HG03045 (cell line): ENCODE results near the gene MAN2B1.
A peak's percentile ranks its signal among the peaks of the same experiment; 100 is the strongest.
"Not testable (repeated sequence)": the region's sequence is repeated elsewhere in the genome, so short reads cannot be mapped to it uniquely, and the experiment has no call there.

ENCODE experiments used
- ATAC-seq: cut with Tn5 transposase; IDR thresholded peaks from one replicate; pipeline ENCODE4 v1.9.1; 2021; ENCODE audit warnings: mild to moderate bottlenecking, moderate library complexity; ENCODE audit not compliant: unreplicated experiment

MAN2B1 gene

GRCh38 chr19:12689581-12690216 lies 23.2 kb upstream of the MAN2B1 start:
- no peak for ATAC-seq

- no peak for ATAC-seq
Measured at GRCh38 chr19:12689012-12689411, 22.5 kb upstream of the MAN2B1 start.

DNA sequence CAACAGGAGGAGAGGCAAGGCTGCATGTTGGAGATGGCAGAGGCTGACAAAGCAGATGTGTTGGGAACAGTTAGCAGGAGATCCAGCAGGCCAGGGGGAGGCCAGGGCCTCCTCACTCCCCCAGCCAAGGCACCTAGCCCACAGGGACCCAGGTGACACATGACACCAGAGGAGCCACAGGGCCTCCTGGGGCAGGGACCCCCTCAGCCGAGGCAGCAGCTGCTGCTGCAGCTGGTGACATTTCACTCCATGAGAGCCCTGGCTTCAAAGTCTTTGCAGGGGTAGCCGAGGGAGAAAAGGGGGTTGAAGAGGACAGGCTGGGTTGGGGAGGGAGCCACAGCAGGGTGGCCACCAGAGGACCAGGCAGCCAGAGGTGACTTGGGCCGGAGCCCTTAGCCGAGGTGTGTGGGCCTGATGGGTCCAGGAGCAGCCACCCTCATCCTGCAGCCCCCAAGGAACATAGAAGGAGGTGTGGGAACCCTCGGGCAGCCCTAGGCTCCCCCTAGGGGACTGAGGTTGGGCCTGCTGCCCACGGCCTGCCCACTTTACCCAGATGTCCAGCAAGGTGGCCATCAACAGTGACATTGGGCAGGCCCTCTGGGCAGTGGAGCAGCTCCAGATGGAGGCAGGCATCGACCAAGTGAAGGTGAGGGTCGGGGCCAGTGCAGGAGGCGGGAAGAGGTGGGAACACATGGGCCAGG lies 21.1 kb upstream of the MAN2B1 start, which contains the start of gene GNG14:
GNG14 (plus strand) TSS at position 503 of the 701 bp plus-strand sequence; CDS start at position 554, 51 bp downstream.
- no peak for ATAC-seq

GRCh38 chr19:12685831-12686230 lies 19.3 kb upstream of the MAN2B1 start:
- ATAC-seq: no peak

DNA sequence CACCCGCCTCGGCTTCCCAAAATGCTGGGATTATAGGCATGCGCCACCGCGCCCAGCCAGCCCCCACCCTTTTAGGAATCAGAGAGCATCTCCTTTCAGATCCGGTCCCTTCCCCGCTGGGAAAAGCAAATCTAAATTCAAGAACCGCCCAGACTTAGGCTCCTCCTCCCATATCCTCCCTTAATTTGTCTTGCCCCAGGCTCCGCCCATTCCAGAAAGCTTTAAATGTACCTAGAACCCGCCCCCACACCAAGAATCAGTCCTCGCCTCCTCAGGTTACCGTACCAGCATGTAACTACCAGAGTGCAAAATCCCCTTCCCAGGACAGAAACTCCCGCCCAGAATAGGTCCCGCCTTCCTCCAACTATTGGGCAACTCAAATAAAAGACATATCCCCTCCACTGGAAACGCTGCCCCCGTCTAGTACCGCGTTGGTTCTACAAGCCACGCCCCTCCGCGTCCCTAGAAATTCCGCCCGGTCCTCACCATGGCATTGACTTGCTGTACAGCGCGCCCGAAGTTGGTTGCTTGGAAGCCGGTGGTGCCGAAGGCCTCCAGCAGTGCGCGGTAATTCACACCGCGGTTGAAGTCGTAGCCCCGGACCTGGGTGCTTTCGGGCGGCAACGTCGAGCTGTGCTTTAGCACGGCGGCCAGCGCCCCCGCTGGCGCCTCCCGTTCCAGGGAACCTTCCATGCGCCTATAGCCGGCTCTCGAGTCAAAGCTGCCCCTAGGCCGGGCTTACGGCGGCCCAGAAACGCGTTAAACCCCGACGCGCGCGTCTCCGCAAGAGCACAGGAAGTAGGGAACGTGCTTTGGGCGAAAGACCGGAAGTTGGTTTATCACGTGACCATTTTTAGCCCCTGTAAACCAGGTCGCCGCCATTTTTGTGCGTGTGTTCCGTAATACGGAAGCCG lies 14.8 kb upstream of the MAN2B1 start, which contains the start of gene DHPS:
DHPS (minus strand) TSS at position 807 of the 914 bp plus-strand sequence; CDS start at position 693, 114 bp downstream.
- ATAC-seq: peak; percentile 66

GRCh38 chr19:12680034-12680433 lies 13.5 kb upstream of the MAN2B1 start:
- ATAC-seq: no peak

- ATAC-seq: not testable (repeated sequence)
Measured at GRCh38 chr19:12678039-12678438, 11.5 kb upstream of the MAN2B1 start.

DNA sequence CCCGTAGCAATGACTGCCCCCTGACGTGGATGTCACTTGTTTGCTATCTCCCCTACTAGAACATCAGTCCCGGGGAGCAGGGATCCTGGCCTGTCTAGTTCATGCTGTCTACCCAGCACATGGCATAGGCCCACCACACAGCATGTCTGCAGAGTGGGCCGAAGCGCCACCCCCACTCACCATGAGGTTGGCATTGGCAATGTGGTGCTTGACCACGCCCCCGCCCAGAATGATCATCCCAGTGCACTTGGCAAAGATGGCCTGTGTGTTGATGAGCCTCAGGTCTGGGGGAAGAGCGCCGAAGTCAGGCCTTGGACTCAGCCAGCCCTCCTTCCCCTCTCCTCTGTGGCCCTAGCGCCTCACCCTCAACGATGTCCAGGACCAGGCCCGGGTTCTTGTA lies 10.4 kb upstream of the MAN2B1 start:
- ATAC-seq: no peak

- ATAC-seq: no peak
Measured at GRCh38 chr19:12676384-12676792, 9.8 kb upstream of the MAN2B1 start.

DNA sequence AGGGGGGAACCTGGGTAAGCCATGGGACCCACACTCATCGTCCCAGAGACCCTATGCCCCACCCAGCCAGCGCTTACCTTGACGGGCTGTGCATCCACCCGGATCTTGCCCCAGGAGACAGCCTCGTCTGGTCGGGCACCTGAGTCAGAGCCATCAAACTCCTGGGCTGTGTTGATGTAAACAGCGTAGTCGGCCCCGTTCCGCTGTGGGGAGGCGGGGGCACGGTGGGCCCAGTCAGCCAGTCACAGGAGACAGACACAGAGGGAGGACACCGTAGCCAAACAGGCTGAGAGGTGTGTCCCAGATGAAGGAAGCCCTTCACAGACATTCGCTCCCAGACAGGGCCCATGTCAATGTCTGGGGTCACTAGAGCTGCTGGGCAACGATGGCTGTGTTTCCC lies 9.4 kb upstream of the MAN2B1 start:
- ATAC-seq: no peak

DNA sequence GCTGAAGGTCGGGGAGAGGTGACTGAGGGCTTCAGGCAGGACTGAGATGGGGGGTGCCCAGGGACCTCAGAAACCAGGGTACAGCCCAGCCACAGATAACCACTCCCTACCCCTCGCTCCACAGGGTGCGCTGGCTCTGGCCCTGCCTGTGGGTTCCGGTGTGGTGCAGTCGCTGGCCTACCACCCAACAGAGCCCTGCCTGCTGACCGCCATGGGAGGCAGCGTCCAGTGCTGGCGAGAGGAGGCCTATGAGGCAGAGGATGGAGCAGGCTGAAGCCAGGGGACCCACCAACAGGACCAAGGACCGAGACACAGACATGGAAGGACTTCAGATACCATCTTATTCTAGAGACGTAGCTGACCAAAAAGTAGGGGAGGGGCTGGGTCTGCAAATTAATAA lies 8.9 kb upstream of the MAN2B1 start:
- no peak for ATAC-seq

GRCh38 chr19:12672744-12673143 lies 6.2 kb upstream of the MAN2B1 start:
- ATAC-seq: no peak

DNA sequence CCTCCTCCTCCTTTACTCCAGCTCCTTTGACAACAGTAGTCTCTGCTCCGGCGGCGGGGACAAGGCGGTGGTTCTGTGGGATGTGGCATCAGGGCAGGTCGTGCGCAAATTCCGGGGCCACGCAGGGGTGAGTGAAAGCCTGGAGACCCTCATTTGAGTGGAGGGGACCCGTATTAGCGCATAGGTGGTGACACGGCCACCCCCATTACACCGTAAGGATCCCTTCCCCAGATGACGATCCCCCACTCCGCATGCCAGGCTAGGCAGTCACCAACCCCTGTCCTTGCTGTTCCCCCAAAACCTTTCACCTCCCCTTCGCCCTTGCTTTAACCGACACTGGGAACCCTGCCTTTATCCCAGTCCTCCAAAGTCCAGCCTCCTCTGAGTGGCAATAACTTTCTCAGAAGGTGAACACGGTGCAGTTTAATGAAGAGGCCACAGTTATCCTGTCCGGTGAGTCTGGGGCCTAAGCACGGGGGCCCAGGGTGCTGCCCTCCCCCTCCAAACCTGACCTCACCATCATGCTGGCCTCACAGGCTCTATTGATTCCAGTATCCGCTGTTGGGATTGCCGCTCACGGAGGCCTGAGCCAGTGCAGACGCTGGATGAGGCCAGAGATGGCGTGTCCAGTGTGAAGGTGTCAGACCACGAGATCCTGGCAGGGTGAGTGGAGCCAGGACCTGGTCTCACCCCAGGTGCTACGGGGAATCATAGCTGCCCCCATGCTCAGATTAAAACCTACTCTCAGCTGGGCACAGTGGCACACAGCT lies 3.8 kb upstream of the MAN2B1 start:
- no peak for ATAC-seq

- ATAC-seq: no peak
Measured at GRCh38 chr19:12669270-12670158, 3.0 kb upstream of the MAN2B1 start.

- ATAC-seq: no peak
Measured at GRCh38 chr19:12668932-12669269, 2.4 kb upstream of the MAN2B1 start.

- ATAC-seq: no peak
Measured at GRCh38 chr19:12668346-12668745, 1.8 kb upstream of the MAN2B1 start.

DNA sequence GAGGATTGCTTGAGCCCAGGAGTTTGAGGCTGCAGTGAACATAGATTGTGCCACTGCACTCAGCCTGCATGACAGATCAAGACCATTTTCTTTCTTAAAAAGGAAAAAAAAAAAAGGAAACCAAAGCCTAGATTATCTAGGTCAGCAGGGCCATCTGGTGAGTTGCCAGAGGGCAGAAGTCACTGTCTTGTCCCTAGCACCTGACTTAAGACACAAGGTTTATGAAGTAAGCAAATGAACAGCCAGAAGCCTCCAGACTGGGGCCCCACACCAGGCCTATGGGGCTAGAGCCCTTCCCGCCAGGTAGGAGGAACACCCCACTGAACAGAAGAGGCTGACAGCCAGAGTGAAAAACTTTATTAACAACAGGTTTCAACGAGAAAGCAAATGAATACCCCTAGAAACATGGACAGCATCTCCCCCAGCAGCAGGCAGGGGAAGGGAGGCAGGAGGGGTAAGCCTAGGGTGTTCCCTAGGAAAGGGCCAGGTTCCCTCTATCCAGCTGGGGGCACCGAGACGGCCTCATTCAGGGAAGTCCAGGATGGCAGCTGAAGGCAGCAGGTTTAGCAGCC lies 1.3 kb upstream of the MAN2B1 start:
- ATAC-seq: no peak

GRCh38 chr19:12665671-12666264 lies 774 bp downstream of the MAN2B1 start:
- peak; percentile 5 for ATAC-seq

- no peak for ATAC-seq
Measured at GRCh38 chr19:12665281-12665573, 1.3 kb downstream of the MAN2B1 start.
